ENCODE data around the gene COPE.

Gene COPE

GRCh38 chr19:18867199-18867598 lies 52.0 kb downstream of the COPE start:
- H3K36me3 ChIP-seq (ENCODE audit: control insufficient read depth, insufficient read depth, low read length), result peaks cover 59% of the 10 kb centered on the region
- no peak for DNase-seq

DNA sequence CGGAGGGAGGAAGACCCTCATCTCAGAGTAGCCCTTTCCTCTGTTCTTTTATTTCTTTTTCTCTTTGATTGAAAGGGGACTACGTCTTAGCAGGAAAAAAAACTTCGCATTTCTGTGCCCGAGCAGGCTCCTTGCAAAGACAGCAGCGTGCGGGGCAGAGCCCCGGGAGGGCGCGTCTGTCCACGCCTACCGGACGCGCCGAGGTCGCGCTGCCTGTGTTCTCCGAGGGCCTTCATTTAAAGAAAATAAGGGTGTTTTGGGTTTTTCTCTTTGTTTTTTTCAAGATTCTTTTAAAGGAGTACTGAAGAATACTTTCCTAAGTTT lies 52.4 kb downstream of the COPE start:
- Histone ChIP-seq H3K36me3 (ENCODE audit: control insufficient read depth, insufficient read depth, low read length) (peaks cover 64% of the 10 kb centered on the region), H3K9me3 (ENCODE audit: control insufficient read depth, low read length) (no peaks in the 10 kb centered on the region)
- DNase-seq, result no peak

More at GRCh38 chr19:18867199-18867598, 52.0 kb downstream of the COPE start:
- Histone ChIP-seq H3K9me3 (ENCODE audit: control insufficient read depth, low read length) (no peaks in the 10 kb centered on the region), H3K4me1 (ENCODE audit: control insufficient read depth, insufficient read depth, low read length, poor library complexity, severe bottlenecking) (peaks cover 11% of the 10 kb centered on the region), H3K27me3 (replicated peaks; ENCODE audit: control insufficient read depth, insufficient read depth, low read length, poor library complexity, severe bottlenecking) (peaks cover 3% of the 10 kb centered on the region), H3K4me3 (ENCODE audit: insufficient read depth, low read depth, low read length, poor library complexity, severe bottlenecking) (no peak overlapping the region), H3K27ac (ENCODE audit: insufficient read depth, low read length, poor library complexity, severe bottlenecking) (no peak overlapping the region)

DNA sequence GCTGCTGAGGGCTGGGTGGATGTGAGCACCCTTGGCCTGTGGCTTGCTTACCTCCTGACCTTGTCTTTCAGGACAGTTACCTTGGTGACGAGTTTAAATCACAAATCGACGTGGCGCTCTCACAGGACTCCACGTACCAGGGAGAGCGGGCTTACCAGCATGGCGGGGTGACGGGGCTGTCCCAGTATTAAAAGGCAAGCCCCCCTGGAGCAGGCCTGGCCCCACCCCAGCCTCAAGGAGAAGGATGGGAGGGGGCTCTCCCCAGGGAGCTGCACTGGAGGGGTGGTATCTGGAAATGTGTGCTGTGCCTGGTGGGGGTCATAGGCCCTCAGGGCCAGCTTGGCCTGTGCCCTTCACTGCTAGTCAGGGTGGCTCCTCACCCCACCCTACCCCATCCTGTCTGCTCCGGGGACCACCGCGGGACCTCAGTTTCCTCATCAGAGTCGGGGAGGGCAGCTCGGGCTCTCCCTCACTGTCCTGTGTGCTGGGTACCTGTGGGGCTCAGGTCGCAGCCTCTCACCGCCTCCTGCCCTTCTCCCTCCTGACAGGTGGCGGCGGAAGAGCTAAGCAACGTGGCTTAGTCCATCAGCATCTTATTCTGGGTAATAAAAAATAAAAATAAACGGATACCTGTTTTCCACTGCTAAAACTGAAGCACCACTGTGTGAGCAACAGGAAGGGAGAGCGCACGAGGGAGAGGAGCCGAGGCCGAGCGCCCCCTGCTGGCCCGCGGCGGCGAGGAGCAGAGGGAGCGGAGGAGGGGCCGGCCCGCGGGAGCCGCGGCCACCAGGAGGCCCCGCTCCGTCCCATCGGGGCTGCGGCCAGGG lies 53.0 kb downstream of the COPE start:
- H3K36me3 ChIP-seq (ENCODE audit: control insufficient read depth, insufficient read depth, low read length), result peaks cover 69% of the 10 kb centered on the region
- DNase-seq, result peak; percentile 27 to 57 (median 31)
- H3K4me3 ChIP-seq (ENCODE audit: insufficient read depth, low read depth, low read length, poor library complexity, severe bottlenecking), result no peak overlapping the region
- peaks cover 11% of the 10 kb centered on the region for H3K4me1 ChIP-seq (ENCODE audit: control insufficient read depth, insufficient read depth, low read length, poor library complexity, severe bottlenecking)
- H3K9me3 ChIP-seq (ENCODE audit: control insufficient read depth, low read length), result no peaks in the 10 kb centered on the region
- no peak overlapping the region for H3K27ac ChIP-seq (ENCODE audit: insufficient read depth, low read length, poor library complexity, severe bottlenecking)
- peaks cover 3% of the 10 kb centered on the region for H3K27me3 ChIP-seq (replicated peaks; ENCODE audit: control insufficient read depth, insufficient read depth, low read length, poor library complexity, severe bottlenecking)

More for the DNA sequence above, 52.4 kb downstream of the COPE start:
- no peak overlapping the region for H3K4me3 ChIP-seq (ENCODE audit: insufficient read depth, low read depth, low read length, poor library complexity, severe bottlenecking)
- peaks cover 3% of the 10 kb centered on the region for H3K27me3 ChIP-seq (replicated peaks; ENCODE audit: control insufficient read depth, insufficient read depth, low read length, poor library complexity, severe bottlenecking)
- no peak overlapping the region for H3K27ac ChIP-seq (ENCODE audit: insufficient read depth, low read length, poor library complexity, severe bottlenecking)
- peaks cover 11% of the 10 kb centered on the region for H3K4me1 ChIP-seq (ENCODE audit: control insufficient read depth, insufficient read depth, low read length, poor library complexity, severe bottlenecking)

DNA sequence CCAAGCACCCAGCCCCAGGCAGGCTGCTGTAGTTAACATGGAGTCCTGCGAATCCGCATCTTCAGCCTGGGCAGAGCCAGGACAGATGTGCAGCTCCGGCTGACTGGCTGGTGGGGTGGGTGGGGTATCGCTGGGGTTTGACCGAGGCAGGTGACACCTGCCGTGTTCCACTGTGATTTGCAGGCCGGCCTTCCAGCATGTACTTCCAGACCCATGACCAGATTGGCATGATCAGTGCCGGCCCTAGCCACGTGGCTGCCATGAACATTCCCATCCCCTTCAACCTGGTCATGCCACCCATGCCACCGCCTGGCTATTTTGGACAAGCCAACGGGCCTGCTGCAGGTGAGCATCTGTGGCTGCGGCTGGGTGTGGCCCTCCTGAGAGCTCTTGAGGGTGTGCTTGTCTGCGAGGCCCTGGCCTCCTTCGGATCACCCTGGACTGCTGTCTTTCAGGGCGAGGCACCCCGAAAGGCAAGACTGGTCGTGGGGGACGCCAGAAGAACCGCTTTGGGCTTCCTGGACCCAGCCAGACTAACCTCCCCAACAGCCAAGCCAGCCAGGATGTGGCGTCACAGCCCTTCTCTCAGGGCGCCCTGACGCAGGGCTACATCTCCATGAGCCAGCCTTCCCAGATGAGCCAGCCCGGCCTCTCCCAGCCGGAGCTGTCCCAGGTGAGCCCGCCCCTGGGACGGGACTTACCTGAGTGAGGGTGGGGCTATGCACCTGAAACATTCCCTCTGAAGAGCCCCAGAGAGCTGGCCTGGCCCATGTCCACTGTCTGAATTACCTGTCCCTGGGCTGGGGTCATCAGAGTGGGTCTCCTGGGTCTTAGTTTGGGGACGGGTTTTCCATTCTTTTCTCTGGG lies 53.8 kb downstream of the COPE start:
- Histone ChIP-seq H3K4me1 (ENCODE audit: control insufficient read depth, insufficient read depth, low read length, poor library complexity, severe bottlenecking) (peaks cover 7% of the 10 kb centered on the region), H3K36me3 (ENCODE audit: control insufficient read depth, insufficient read depth, low read length) (peaks cover 77% of the 10 kb centered on the region), H3K27ac (ENCODE audit: insufficient read depth, low read length, poor library complexity, severe bottlenecking) (no peak overlapping the region), H3K4me3 (ENCODE audit: insufficient read depth, low read depth, low read length, poor library complexity, severe bottlenecking) (no peak overlapping the region), H3K27me3 (replicated peaks; ENCODE audit: control insufficient read depth, insufficient read depth, low read length, poor library complexity, severe bottlenecking) (peaks cover 3% of the 10 kb centered on the region), H3K9me3 (ENCODE audit: control insufficient read depth, low read length) (no peaks in the 10 kb centered on the region)
- DNase-seq, result no peak

- no peak for DNase-seq
- H3K27me3 ChIP-seq (replicated peaks; ENCODE audit: control insufficient read depth, insufficient read depth, low read length, poor library complexity, severe bottlenecking), result no peaks in the 10 kb centered on the region
- H3K4me1 ChIP-seq (ENCODE audit: control insufficient read depth, insufficient read depth, low read length, poor library complexity, severe bottlenecking), result no peaks in the 10 kb centered on the region
- no peak overlapping the region for H3K27ac ChIP-seq (ENCODE audit: insufficient read depth, low read length, poor library complexity, severe bottlenecking)
- no peaks in the 10 kb centered on the region for H3K9me3 ChIP-seq (ENCODE audit: control insufficient read depth, low read length)
- peaks cover 92% of the 10 kb centered on the region for H3K36me3 ChIP-seq (ENCODE audit: control insufficient read depth, insufficient read depth, low read length)
- no peak overlapping the region for H3K4me3 ChIP-seq (ENCODE audit: insufficient read depth, low read depth, low read length, poor library complexity, severe bottlenecking)
These were observed 55.3 kb downstream of the COPE start for GRCh38 chr19:18863843-18864362.

GRCh38 chr19:18862976-18863842 lies 56.0 kb downstream of the COPE start:
- Histone ChIP-seq H3K4me3 (ENCODE audit: insufficient read depth, low read depth, low read length, poor library complexity, severe bottlenecking) (no peak overlapping the region), H3K36me3 (ENCODE audit: control insufficient read depth, insufficient read depth, low read length) (peaks cover 96% of the 10 kb centered on the region)

DNA sequence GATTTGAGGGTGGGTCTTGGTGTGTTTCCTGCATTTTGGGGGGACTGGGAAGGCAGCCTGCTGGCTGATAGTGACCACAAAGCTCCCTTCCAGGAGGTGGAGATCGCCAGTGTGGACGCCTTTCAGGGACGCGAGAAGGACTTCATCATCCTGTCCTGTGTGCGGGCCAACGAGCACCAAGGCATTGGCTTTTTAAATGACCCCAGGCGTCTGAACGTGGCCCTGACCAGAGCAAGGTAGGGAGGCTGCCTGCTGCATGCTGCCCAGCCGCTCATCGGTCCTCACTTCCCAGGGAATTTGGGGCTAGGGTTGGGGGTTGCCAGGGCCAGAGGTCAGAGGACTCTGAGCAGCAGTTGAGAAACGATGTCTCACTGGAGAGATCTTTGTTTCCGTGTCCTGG lies 57.3 kb downstream of the COPE start:
- H3K4me3 ChIP-seq (ENCODE audit: insufficient read depth, low read depth, low read length, poor library complexity, severe bottlenecking), result no peak overlapping the region
- peaks cover 96% of the 10 kb centered on the region for H3K36me3 ChIP-seq (ENCODE audit: control insufficient read depth, insufficient read depth, low read length)
- no peaks in the 10 kb centered on the region for H3K4me1 ChIP-seq (ENCODE audit: control insufficient read depth, insufficient read depth, low read length, poor library complexity, severe bottlenecking)
- H3K9me3 ChIP-seq (ENCODE audit: control insufficient read depth, low read length), result no peaks in the 10 kb centered on the region
- no peak overlapping the region for H3K27ac ChIP-seq (ENCODE audit: insufficient read depth, low read length, poor library complexity, severe bottlenecking)
- no peak for DNase-seq
- no peaks in the 10 kb centered on the region for H3K27me3 ChIP-seq (replicated peaks; ENCODE audit: control insufficient read depth, insufficient read depth, low read length, poor library complexity, severe bottlenecking)

More at GRCh38 chr19:18862976-18863842, 56.0 kb downstream of the COPE start:
- Histone ChIP-seq H3K27me3 (replicated peaks; ENCODE audit: control insufficient read depth, insufficient read depth, low read length, poor library complexity, severe bottlenecking) (no peaks in the 10 kb centered on the region), H3K9me3 (ENCODE audit: control insufficient read depth, low read length) (no peaks in the 10 kb centered on the region), H3K27ac (ENCODE audit: insufficient read depth, low read length, poor library complexity, severe bottlenecking) (no peak overlapping the region), H3K4me1 (ENCODE audit: control insufficient read depth, insufficient read depth, low read length, poor library complexity, severe bottlenecking) (no peaks in the 10 kb centered on the region)
- no peak for DNase-seq

DNA sequence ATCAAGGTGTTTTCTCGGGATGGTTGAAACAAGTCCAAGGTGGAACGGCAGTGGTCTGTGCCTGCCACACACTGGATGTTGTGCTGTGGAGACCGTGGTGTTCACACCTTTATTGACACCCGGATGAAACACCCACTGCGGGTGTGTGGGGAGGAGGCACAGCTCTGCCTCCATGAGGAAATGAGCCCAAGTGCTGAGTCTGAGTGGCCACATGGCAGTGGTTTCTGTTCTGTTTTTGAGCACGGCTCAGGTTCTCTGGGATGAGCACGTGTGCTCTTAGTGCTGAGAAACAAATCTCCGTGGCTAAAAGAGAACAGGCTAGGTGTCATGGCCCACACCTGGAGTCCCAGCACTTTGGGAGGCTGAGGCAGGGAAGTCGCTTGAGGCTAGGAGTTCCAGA lies 58.0 kb downstream of the COPE start:
- Histone ChIP-seq H3K27me3 (replicated peaks; ENCODE audit: control insufficient read depth, insufficient read depth, low read length, poor library complexity, severe bottlenecking) (no peaks in the 10 kb centered on the region), H3K36me3 (ENCODE audit: control insufficient read depth, insufficient read depth, low read length) (peaks cover 99% of the 10 kb centered on the region), H3K4me1 (ENCODE audit: control insufficient read depth, insufficient read depth, low read length, poor library complexity, severe bottlenecking) (no peaks in the 10 kb centered on the region), H3K4me3 (ENCODE audit: insufficient read depth, low read depth, low read length, poor library complexity, severe bottlenecking) (no peak overlapping the region), H3K27ac (ENCODE audit: insufficient read depth, low read length, poor library complexity, severe bottlenecking) (no peak overlapping the region), H3K9me3 (ENCODE audit: control insufficient read depth, low read length) (no peaks in the 10 kb centered on the region)
- no peak for DNase-seq

GRCh38 chr19:18860725-18861124 lies 58.5 kb downstream of the COPE start:
- no peak overlapping the region for H3K4me3 ChIP-seq (ENCODE audit: insufficient read depth, low read depth, low read length, poor library complexity, severe bottlenecking)
- H3K27me3 ChIP-seq (replicated peaks; ENCODE audit: control insufficient read depth, insufficient read depth, low read length, poor library complexity, severe bottlenecking), result no peaks in the 10 kb centered on the region
- H3K9me3 ChIP-seq (ENCODE audit: control insufficient read depth, low read length), result no peaks in the 10 kb centered on the region
- no peak overlapping the region for H3K27ac ChIP-seq (ENCODE audit: insufficient read depth, low read length, poor library complexity, severe bottlenecking)
- H3K36me3 ChIP-seq (ENCODE audit: control insufficient read depth, insufficient read depth, low read length), result peaks cover 99% of the 10 kb centered on the region
- H3K4me1 ChIP-seq (ENCODE audit: control insufficient read depth, insufficient read depth, low read length, poor library complexity, severe bottlenecking), result no peaks in the 10 kb centered on the region
- no peak for DNase-seq

Data from effector memory CD4-positive, alpha-beta T cell (primary cell).